Neuronal stem cell (in vitro differentiated cells): ENCODE data around the gene HBEGF.
A peak's percentile ranks its signal among the peaks of the same experiment; 100 is the strongest.

Experiments
- DNase-seq: peaks from one replicate; pipeline ENCODE4 v3.0.0-alpha.2; 2013; ENCODE audit warnings: low spot score
- H2AFZ ChIP-seq: one replicate; pipeline ENCODE4 v1.6.1; 2013; ENCODE audit warnings: mild to moderate bottlenecking, low read length, inconsistent platforms
- H2AK5ac ChIP-seq: 2 replicates; pipeline ENCODE4 v1.6.1; 2013; ENCODE audit warnings: low read depth, mild to moderate bottlenecking, inconsistent platforms, low read length, moderate library complexity, mixed read lengths
- H2BK120ac ChIP-seq: 2 replicates; pipeline ENCODE4 v1.6.1; 2013; ENCODE audit warnings: low read depth, mild to moderate bottlenecking, inconsistent platforms, low read length, moderate library complexity, mixed read lengths
- H2BK12ac ChIP-seq: one replicate; pipeline ENCODE4 v1.6.1; 2013; ENCODE audit warnings: low read length, inconsistent platforms
- H2BK15ac ChIP-seq: 2 replicates; pipeline ENCODE4 v1.6.1; 2013; ENCODE audit warnings: mild to moderate bottlenecking, low read length, inconsistent platforms, mixed read lengths
- H2BK5ac ChIP-seq: one replicate; pipeline ENCODE4 v1.6.1; 2013; ENCODE audit warnings: inconsistent platforms, mild to moderate bottlenecking, low read length, moderate library complexity
- H3K14ac ChIP-seq: one replicate; pipeline ENCODE4 v1.6.1; 2013; ENCODE audit warnings: low read length, inconsistent platforms
- H3K18ac ChIP-seq: 2 replicates; pipeline ENCODE4 v1.6.1; 2013; ENCODE audit warnings: low read length, inconsistent platforms
- H3K23ac ChIP-seq: 2 replicates; pipeline ENCODE4 v1.6.1; 2013; ENCODE audit warnings: low read depth, mild to moderate bottlenecking, mixed read lengths, low read length, inconsistent platforms; ENCODE audit not compliant: poor library complexity
- H3K27ac ChIP-seq: replicated peaks from 3 replicates; pipeline ENCODE4 v1.5.1; 2013; ENCODE audit warnings: low read length, inconsistent platforms
- H3K27me3 ChIP-seq, 3 experiments: 2 replicates each; pipeline ENCODE4 v1.6.1; 2013; ENCODE audit warnings: low read length in 3 of 3, mild to moderate bottlenecking in 2 of 3, inconsistent platforms in 1 of 3, low read depth in 1 of 3, mixed read lengths in 1 of 3, moderate library complexity in 1 of 3; ENCODE audit not compliant: control insufficient read depth in 3 of 3, insufficient read depth in 3 of 3
- H3K36me3 ChIP-seq, 2 donors: replicated peaks in 1 of 2; 2 replicates each; pipeline ENCODE4 v1.6.1; 2013; ENCODE audit warnings: low read length in 2 of 2; ENCODE audit not compliant: control insufficient read depth in 2 of 2, insufficient read depth in 2 of 2
- H3K4ac ChIP-seq: 2 replicates; pipeline ENCODE4 v1.6.1; 2013; ENCODE audit warnings: inconsistent platforms, mild to moderate bottlenecking, low read length, moderate library complexity
- H3K4me1 ChIP-seq, 2 donors: 1 replicate in 1 of 2; 2 replicates in 1 of 2; pipeline ENCODE4 v1.6.1; 2013; ENCODE audit warnings: low read length in 2 of 2, low read depth in 1 of 2; ENCODE audit not compliant: control insufficient read depth in 2 of 2, insufficient read depth in 1 of 2
- H3K4me2 ChIP-seq: one replicate; pipeline ENCODE4 v1.6.1; 2013; ENCODE audit warnings: mild to moderate bottlenecking, low read length, inconsistent platforms; ENCODE audit not compliant: insufficient read depth, poor library complexity, severe bottlenecking
- H3K4me3 ChIP-seq, 2 donors: 2 replicates each; pipeline ENCODE4 v1.5.1; 2013; ENCODE audit warnings: low read length in 2 of 2, mild to moderate bottlenecking in 2 of 2, inconsistent platforms in 1 of 2, moderate library complexity in 1 of 2
- H3K79me1 ChIP-seq: one replicate; pipeline ENCODE4 v1.6.1; 2013; ENCODE audit warnings: low read depth, mild to moderate bottlenecking, inconsistent platforms, low read length, moderate library complexity
- H3K9ac ChIP-seq: one replicate; pipeline ENCODE4 v1.6.1; 2013; ENCODE audit warnings: mild to moderate bottlenecking, low read depth, low read length, inconsistent platforms; ENCODE audit not compliant: poor library complexity
- H3K9me3 ChIP-seq, 2 donors: replicated peaks in 1 of 2; 2 replicates each; pipeline versions ENCODE3 to v1.6.1; 2013; ENCODE audit warnings: low read length in 2 of 2, mild to moderate bottlenecking in 2 of 2, inconsistent platforms in 1 of 2, low read depth in 1 of 2, mixed read lengths in 1 of 2, moderate library complexity in 1 of 2; ENCODE audit not compliant: control insufficient read depth in 2 of 2, insufficient read depth in 1 of 2
- H4K8ac ChIP-seq: one replicate; pipeline ENCODE4 v1.6.1; 2013; ENCODE audit warnings: low read depth, mild to moderate bottlenecking, inconsistent platforms, low read length, moderate library complexity
- H4K91ac ChIP-seq: one replicate; pipeline ENCODE4 v1.6.1; 2013; ENCODE audit warnings: low read length, low read depth, mild to moderate bottlenecking, inconsistent platforms; ENCODE audit not compliant: poor library complexity
- WGBS, 2 donors: extraction: QIAGEN DNeasy Blood & Tissue Kit; methylation state at CpG; one replicate each; pipeline ENCODE4 v1.1.7; 2013; ENCODE audit warnings: missing lambda C conversion rate in 2 of 2, mixed read lengths in 1 of 2; ENCODE audit not compliant: insufficient read length in 2 of 2, insufficient replicate concordance in 1 of 2; ENCODE audit errors: extremely low coverage in 2 of 2; 5-methylcytosine and 5-hydroxymethylcytosine counted together

Gene HBEGF

DNA sequence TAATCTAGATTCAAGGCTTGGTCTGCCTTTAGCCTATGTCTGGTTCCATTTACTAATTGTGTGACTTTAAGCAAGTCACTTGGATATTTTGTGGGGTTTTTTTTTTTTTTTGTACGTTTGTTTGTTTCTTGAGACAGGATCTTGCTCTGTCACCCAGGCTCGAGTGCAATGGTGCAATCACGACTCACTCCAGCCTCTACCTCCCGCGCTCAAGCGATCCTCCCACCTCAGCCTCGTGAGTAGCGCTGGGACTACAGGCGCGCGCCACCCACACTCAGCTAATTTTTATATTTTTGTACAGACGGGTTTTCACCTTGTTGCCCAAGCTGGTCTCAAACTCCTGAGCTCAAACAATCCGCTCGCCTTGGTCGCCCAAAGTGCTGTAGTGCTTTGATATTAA is 42.4 kb downstream of the HBEGF start:
- Histone ChIP-seq H3K27me3 (no peaks in the 10 kb centered on the region), H2BK12ac (no peak overlapping the region), H3K4ac (no peak overlapping the region), H3K23ac (no peak overlapping the region), H2BK15ac (no peak overlapping the region), H3K9ac (no peak overlapping the region), H3K79me1 (no peaks in the 10 kb centered on the region), H3K36me3 (peaks cover 2 to 21% of the 10 kb centered on the region in 2 donors), H2AK5ac (peak overlapping the region; percentile 56), H3K18ac (no peak overlapping the region), H3K27ac (no peak overlapping the region), H2AFZ (no peak overlapping the region), H4K91ac (no peak overlapping the region), H3K4me1 (peaks cover 1 to 3% of the 10 kb centered on the region in 2 donors), H3K9me3 (no peaks in the 10 kb centered on the region), H2BK5ac (no peak overlapping the region), H4K8ac (no peak overlapping the region), H3K14ac (no peak overlapping the region), H2BK120ac (no peak overlapping the region), H3K4me3 (no peak overlapping the region), H3K4me2 (no peak overlapping the region)
- no peak for DNase-seq
- WGBS, 2 donors, result no CpG with 5 or more reads among the region's 15 CpGs

DNA sequence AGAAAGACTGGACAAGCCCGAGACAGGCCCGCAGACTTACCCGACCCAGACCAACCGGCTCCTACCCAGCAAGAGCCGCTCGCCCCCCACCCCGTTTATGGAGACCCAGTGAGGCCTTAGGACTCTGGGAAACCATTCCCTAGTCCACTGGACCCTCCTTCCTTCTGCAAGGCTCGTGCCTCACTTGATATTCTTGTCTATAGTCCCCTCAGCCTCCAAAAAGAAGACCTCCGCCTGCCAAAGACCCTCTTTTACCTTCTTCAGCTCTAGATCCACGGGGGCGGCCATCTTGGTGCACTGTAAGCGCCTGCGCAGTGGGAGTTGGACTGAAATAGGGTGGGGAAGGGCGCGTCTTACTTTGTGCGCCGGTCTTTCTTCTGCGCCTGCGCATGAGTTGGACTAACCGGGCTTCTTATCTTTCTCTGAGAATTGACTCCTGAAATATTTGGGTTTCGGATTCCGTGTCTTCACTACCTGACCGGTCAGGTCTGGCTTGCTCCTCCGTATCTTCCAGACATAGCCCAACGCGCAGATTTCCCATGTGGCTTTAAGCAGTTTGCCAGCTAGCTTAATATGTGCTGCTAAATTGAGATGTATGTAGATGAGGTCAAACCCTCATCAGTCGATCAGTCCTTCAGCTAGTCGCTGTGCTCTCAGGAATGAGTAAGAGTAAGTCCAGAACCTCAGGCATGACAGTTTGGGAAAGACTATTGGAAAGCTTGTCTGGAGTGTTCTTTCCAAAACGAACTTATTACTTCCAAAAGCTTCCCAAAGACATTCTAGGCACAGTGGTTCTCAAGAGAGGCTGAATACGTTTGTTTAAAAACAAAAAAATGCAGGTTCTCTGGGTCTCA is 43.4 kb downstream of the HBEGF start, which contains the start of gene PFDN1:
PFDN1 (minus strand) TSS at position 316 of the 854 bp plus-strand sequence; CDS start at position 288, 28 bp downstream.
- DNase-seq, result peak; percentile 95
- Histone ChIP-seq H3K27ac (peak within 1 kb of the TSS; percentile 8), H3K4me1 (peaks cover 1 to 3% of the 10 kb centered on the region in 2 donors), H3K27me3 (no peaks in the 10 kb centered on the region), H4K8ac (peak within 1 kb of the TSS; percentile 5), H2BK120ac (no peak within 1 kb of the TSS), H3K4ac (no peak within 1 kb of the TSS), H3K18ac (peak within 1 kb of the TSS; percentile 53), H3K23ac (no peak within 1 kb of the TSS), H2BK5ac (no peak within 1 kb of the TSS), H2AK5ac (no peak within 1 kb of the TSS), H3K36me3 (peaks cover 2 to 31% of the 10 kb centered on the region in 2 donors), H3K9ac (peak within 1 kb of the TSS; percentile 53), H3K14ac (no peak within 1 kb of the TSS), H3K9me3 (no peaks in the 10 kb centered on the region), H2AFZ (peak within 1 kb of the TSS; percentile 94), H2BK12ac (no peak within 1 kb of the TSS), H4K91ac (no peak within 1 kb of the TSS), H2BK15ac (no peak within 1 kb of the TSS), H3K4me3 (peak within 1 kb of the TSS; percentile 78 to 94), H3K79me1 (no peaks in the 10 kb centered on the region), H3K4me2 (peak within 1 kb of the TSS; percentile 72)
- WGBS, 2 donors, result no CpG with 5 or more reads among the region's 30 CpGs

DNA sequence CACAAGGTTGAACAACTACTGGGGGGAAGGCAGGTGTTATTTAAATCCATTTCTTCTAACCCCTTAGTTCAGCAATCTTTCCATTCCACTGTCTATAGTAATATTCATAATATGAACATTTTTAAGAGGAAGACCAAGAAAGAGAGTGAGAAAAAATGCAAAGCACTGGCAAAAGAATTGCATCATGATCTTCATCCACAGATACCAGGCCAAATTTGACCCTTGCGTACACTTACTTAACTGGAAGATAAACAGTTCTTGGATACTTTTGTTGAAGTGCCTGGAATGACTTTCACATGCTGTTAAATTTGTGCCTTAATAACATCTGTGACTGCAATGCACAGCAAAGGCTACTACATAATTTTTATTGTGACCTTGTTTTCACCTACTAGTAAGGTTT is 45.3 kb downstream of the HBEGF start:
- Histone ChIP-seq H3K4me3 (peak overlapping the region in 1 of 2 donors; percentile 18), H4K91ac (no peak overlapping the region), H2BK15ac (no peak overlapping the region), H3K23ac (no peak overlapping the region), H3K79me1 (no peaks in the 10 kb centered on the region), H2BK5ac (no peak overlapping the region), H2BK12ac (no peak overlapping the region), H3K9me3 (no peaks in the 10 kb centered on the region), H3K4me1 (peaks cover 1 to 6% of the 10 kb centered on the region in 2 donors), H3K9ac (no peak overlapping the region), H3K4me2 (no peak overlapping the region), H2AFZ (no peak overlapping the region), H3K36me3 (peaks cover 2 to 44% of the 10 kb centered on the region in 2 donors), H3K27me3 (no peaks in the 10 kb centered on the region), H3K4ac (no peak overlapping the region), H2AK5ac (no peak overlapping the region), H3K14ac (no peak overlapping the region), H2BK120ac (no peak overlapping the region), H4K8ac (no peak overlapping the region), H3K27ac (no peak overlapping the region), H3K18ac (no peak overlapping the region)
- no peak for DNase-seq
- no CpG with 5 or more reads among the region's 1 CpG for WGBS, 2 donors

- Histone ChIP-seq H3K4me3 (no peak overlapping the region), H3K27ac (no peak overlapping the region), H3K18ac (no peak overlapping the region), H3K14ac (no peak overlapping the region), H3K79me1 (no peaks in the 10 kb centered on the region), H2BK12ac (no peak overlapping the region), H2BK15ac (no peak overlapping the region), H3K36me3 (peaks cover 2 to 44% of the 10 kb centered on the region in 2 donors), H3K4ac (no peak overlapping the region), H2AK5ac (no peak overlapping the region), H3K27me3 (no peaks in the 10 kb centered on the region), H3K4me1 (peaks cover 1 to 6% of the 10 kb centered on the region in 2 donors), H4K91ac (no peak overlapping the region), H2BK120ac (no peak overlapping the region), H3K9me3 (no peaks in the 10 kb centered on the region), H2BK5ac (no peak overlapping the region), H4K8ac (no peak overlapping the region), H3K23ac (no peak overlapping the region), H3K4me2 (no peak overlapping the region), H2AFZ (no peak overlapping the region), H3K9ac (no peak overlapping the region)
- no peak for DNase-seq
- WGBS, 2 donors, result no CpG with 5 or more reads among the region's 5 CpGs
Observed at GRCh38 chr5:140299056-140299455, 47.3 kb downstream of the HBEGF start.
